Endothelial cell (in vitro differentiated cells): ENCODE data around the gene BRI3BP. TPM values are rescaled to one million over a fixed set of nuclear protein-coding genes. Genes with fewer than 3 reads are reported as not detected.
"Not testable (repeated sequence)": the region's sequence is repeated elsewhere in the genome, so short reads cannot be mapped to it uniquely, and the experiment has no call there.

ENCODE experiments used
- DNase-seq: peaks from one replicate; pipeline ENCODE4 v3.0.0; 2021; ENCODE audit warnings: low spot score
- H3K27ac Mint-ChIP-seq: one replicate; pipeline ENCODE4 v1.8.0; 2021; ENCODE audit warnings: mixed read lengths, inconsistent platforms; ENCODE audit not compliant: unreplicated experiment
- H3K27me3 Mint-ChIP-seq: one replicate; pipeline ENCODE4 v1.8.0; 2021; ENCODE audit warnings: mild to moderate bottlenecking, moderate library complexity, mixed read lengths, inconsistent platforms; ENCODE audit not compliant: unreplicated experiment
- H3K36me3 Mint-ChIP-seq: one replicate; pipeline ENCODE4 v1.8.0; 2021; ENCODE audit warnings: mild to moderate bottlenecking, low read depth, mixed read lengths, inconsistent platforms; ENCODE audit not compliant: unreplicated experiment
- H3K4me1 Mint-ChIP-seq: one replicate; pipeline ENCODE4 v1.8.0; 2021; ENCODE audit warnings: mild to moderate bottlenecking, mixed read lengths, inconsistent platforms; ENCODE audit not compliant: unreplicated experiment
- H3K4me3 Mint-ChIP-seq: one replicate; pipeline ENCODE4 v1.8.0; 2021; ENCODE audit warnings: mild to moderate bottlenecking, mixed read lengths, inconsistent platforms; ENCODE audit not compliant: unreplicated experiment
- H3K9me3 Mint-ChIP-seq: one replicate; pipeline ENCODE4 v1.8.0; 2021; ENCODE audit warnings: mixed read lengths, inconsistent platforms; ENCODE audit not compliant: unreplicated experiment
- total RNA-seq: library from RNA; stranded (reverse); fragmentation: NEBNext Ultra II Directional; extraction: Animal tissue kit (Norgen Biotek cat#: 25700); gene quantifications from one replicate; pipeline ENCODE4 v1.2.1, GENCODE V29; 2021; ENCODE audit not compliant: unreplicated experiment
- TF ChIP-seq, protein P1 (sequence below): fragments of 200-600 bp; sonication (generic); IDR thresholded peaks from one replicate; pipeline ENCODE4 v1.5.0; 2021; ENCODE audit warnings: antibody characterized with exemption; ENCODE audit not compliant: unreplicated experiment

Gene BRI3BP
- total RNA-seq, 1 donor from 2014 or later: 1.4 TPM

DNA sequence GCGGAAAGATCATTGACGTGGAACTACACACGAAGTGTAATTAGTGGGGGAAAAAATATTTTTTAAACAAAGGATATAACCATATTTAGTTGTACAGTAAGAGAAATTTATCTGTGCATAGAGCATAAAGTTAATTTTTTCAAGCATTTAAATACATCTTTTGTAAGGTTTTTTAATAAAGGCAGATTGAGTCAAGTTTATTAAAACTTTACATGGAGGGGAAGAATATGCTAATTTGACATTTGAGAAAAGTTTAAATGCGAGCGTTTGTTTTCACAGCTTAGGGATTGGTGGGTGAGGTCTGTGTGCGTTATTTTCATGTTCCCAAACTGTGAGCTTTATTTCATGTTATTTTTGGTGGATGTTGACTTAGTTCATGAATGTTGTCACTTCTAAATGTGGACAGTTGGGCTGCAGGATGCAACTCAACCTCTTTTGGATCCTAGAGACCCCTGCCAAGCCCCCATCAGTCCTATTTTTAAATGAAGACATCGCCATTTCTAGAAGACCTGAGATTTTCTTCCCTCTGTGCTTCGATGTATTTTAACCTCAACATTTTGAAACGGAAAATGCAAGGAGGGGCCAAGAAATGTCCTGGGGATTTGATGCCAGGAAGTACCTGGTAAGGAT, 32.3 kb downstream of the BRI3BP start:
- TF ChIP-seq, protein P1, sequence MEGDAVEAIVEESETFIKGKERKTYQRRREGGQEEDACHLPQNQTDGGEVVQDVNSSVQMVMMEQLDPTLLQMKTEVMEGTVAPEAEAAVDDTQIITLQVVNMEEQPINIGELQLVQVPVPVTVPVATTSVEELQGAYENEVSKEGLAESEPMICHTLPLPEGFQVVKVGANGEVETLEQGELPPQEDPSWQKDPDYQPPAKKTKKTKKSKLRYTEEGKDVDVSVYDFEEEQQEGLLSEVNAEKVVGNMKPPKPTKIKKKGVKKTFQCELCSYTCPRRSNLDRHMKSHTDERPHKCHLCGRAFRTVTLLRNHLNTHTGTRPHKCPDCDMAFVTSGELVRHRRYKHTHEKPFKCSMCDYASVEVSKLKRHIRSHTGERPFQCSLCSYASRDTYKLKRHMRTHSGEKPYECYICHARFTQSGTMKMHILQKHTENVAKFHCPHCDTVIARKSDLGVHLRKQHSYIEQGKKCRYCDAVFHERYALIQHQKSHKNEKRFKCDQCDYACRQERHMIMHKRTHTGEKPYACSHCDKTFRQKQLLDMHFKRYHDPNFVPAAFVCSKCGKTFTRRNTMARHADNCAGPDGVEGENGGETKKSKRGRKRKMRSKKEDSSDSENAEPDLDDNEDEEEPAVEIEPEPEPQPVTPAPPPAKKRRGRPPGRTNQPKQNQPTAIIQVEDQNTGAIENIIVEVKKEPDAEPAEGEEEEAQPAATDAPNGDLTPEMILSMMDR: no peak
- no peak for DNase-seq
- no peak overlapping the region for H3K27ac Mint-ChIP-seq
- H3K4me3 Mint-ChIP-seq: no peak overlapping the region
- peaks cover 5% of the 10 kb centered on the region for H3K27me3 Mint-ChIP-seq
- H3K36me3 Mint-ChIP-seq: peaks cover 4% of the 10 kb centered on the region
- no peaks in the 10 kb centered on the region for H3K9me3 Mint-ChIP-seq
- H3K4me1 Mint-ChIP-seq: no peaks in the 10 kb centered on the region

- H3K36me3 Mint-ChIP-seq: peaks cover 4% of the 10 kb centered on the region
- DNase-seq: no peak
- TF ChIP-seq, protein P1: no peak
- no peak overlapping the region for H3K4me3 Mint-ChIP-seq
- H3K27ac Mint-ChIP-seq: no peak overlapping the region
- H3K4me1 Mint-ChIP-seq: peaks cover 1% of the 10 kb centered on the region
- peaks cover 4% of the 10 kb centered on the region for H3K27me3 Mint-ChIP-seq
- H3K9me3 Mint-ChIP-seq: no peaks in the 10 kb centered on the region
Measured at GRCh38 chr12:125028106-125028505, 34.7 kb downstream of the BRI3BP start.

DNA sequence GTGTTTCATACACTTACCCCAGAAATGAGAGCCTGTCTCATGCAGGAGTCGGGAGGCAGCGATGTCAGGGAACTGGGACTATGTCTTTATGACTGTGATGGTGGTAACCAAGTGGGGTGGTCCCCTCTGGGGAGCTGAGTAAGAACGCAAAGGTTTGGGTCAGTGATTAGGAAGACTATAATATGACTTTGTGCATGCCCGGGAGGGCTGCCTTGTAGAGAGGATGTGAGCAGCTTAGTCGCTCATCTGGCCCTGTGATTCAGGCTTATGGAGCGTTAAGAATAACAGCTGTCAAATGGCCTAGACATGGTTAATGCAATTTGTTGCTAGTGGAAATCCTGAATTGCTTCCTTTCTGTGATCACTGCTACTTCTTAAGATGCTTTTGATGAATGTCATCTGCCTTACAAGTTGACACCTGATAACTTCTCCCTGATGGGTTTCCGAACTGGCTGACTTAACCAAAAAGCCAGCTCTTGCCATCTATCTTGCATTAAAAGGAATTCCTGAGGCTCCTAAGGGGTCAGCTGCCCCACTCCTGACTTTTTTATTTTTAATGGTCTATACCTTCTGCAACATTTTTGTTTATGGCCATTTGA, 36.4 kb downstream of the BRI3BP start:
- TF ChIP-seq, protein P1: no peak
- DNase-seq: no peak
- Mint-ChIP-seq H3K27me3 (no peaks in the 10 kb centered on the region), H3K27ac (no peak overlapping the region), H3K36me3 (no peaks in the 10 kb centered on the region), H3K4me3 (no peak overlapping the region), H3K4me1 (peaks cover 6% of the 10 kb centered on the region), H3K9me3 (no peaks in the 10 kb centered on the region)

DNA sequence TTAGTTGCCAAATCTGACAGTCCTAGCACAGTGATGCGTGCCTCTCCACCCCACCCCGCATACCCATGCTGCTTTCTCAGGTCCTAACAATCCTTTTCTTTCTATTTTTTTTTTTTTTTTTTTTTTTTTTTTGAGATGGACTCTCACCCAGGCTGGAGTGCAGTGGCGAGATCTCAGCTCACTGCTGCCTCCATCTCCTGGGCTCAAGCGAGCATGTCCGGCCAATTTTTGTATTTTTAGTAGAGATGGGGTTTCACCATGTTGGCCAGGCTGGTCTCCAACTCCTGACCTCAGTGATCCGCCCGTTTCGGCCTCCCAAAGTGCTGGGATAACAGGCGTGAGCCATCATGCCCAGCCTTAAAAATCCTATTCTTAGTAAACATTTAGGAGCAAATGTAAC, 38.0 kb downstream of the BRI3BP start:
- not testable (repeated sequence) for H3K36me3 Mint-ChIP-seq

DNA sequence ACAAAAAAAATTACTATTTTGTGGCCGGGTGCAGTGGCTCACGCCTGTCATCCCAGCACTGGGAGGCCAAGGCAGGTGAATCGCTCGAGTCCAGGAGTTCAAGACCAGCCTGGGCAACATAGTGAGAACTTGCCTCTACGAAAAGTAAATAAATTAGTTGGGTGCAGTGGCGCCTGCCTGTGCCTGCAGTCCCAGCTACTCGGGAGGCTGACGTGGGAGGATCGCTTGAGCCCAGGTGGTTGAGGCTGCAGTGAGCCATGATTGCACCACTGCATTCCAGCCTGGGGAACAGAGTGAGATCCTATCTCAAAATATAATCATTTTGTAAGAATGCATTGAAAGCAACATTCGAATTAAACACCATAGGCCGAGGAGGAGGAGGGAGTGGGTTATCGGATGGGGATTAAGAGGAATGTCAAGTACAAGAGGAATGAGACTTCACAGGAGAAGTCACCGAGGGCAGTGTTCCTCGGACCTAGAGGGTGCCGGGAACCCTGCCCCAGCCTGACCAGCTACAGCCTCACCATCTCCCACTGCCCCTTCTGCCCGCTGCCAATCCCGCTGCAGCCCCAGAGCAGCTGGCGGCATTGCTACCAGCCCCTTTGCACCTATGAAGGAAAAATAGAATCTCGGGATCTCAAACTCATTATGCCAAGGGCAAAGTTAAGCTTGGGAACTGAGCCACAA, 39.2 kb downstream of the BRI3BP start:
- Mint-ChIP-seq H3K9me3 (no peaks in the 10 kb centered on the region), H3K36me3 (no peaks in the 10 kb centered on the region), H3K4me3 (no peak overlapping the region), H3K27ac (no peak overlapping the region), H3K4me1 (peaks cover 6% of the 10 kb centered on the region), H3K27me3 (peaks cover 2% of the 10 kb centered on the region)
- no peak for DNase-seq
- TF ChIP-seq, protein P1: no peak

More for the DNA sequence above, 38.0 kb downstream of the BRI3BP start:
- H3K4me1 Mint-ChIP-seq, H3K27ac Mint-ChIP-seq, H3K9me3 Mint-ChIP-seq, H3K27me3 Mint-ChIP-seq, DNase-seq, H3K4me3 Mint-ChIP-seq: not testable (repeated sequence)
